KMS-11 (cell line): ENCODE data around the gene FAM163A.
"Not testable (repeated sequence)": the region's sequence is repeated elsewhere in the genome, so short reads cannot be mapped to it uniquely, and the experiment has no call there.

Experiments
- H2AFZ ChIP-seq: fragments of 200-600 bp; sonication (generic); 2 replicates; pipeline ENCODE4 v1.6.1; 2016; ENCODE audit warnings: antibody characterized with exemption, mixed run types, low read depth
- H3K27ac ChIP-seq: fragments of 200-600 bp; sonication (generic); 2 replicates; pipeline ENCODE4 v1.6.1; 2016; ENCODE audit warnings: mild to moderate bottlenecking, mixed run types
- H3K27me3 ChIP-seq: fragments of 200-600 bp; sonication (generic); 2 replicates; pipeline ENCODE4 v1.6.1; 2017; ENCODE audit warnings: mild to moderate bottlenecking, low read depth, mixed run types, moderate library complexity; ENCODE audit not compliant: insufficient read depth
- H3K36me3 ChIP-seq: fragments of 200-600 bp; sonication (generic); 2 replicates; pipeline ENCODE4 v1.6.1; 2017; ENCODE audit warnings: mild to moderate bottlenecking, mixed run types; ENCODE audit not compliant: insufficient read depth
- H3K4me1 ChIP-seq: fragments of 200-600 bp; sonication (generic); 2 replicates; pipeline ENCODE4 v1.6.1; 2016; ENCODE audit warnings: mild to moderate bottlenecking, low read depth, mixed run types; ENCODE audit not compliant: poor library complexity, severe bottlenecking
- H3K4me2 ChIP-seq: fragments of 200-600 bp; sonication (generic); 2 replicates; pipeline ENCODE4 v1.7.0; 2016; ENCODE audit warnings: mild to moderate bottlenecking, mixed run types
- H3K4me3 ChIP-seq: fragments of 200-600 bp; sonication (generic); IDR thresholded peaks from 2 replicates; pipeline ENCODE4 v1.6.1; 2017; ENCODE audit warnings: low read depth, low read length, mixed read lengths; ENCODE audit not compliant: insufficient read depth
- H3K79me2 ChIP-seq: fragments of 200-600 bp; sonication (generic); 2 replicates; pipeline ENCODE4 v1.6.1; 2016; ENCODE audit warnings: low read depth, mixed run types; ENCODE audit not compliant: insufficient read depth
- H3K9ac ChIP-seq: fragments of 200-600 bp; sonication (generic); 2 replicates; pipeline ENCODE4 v1.6.1; 2016; ENCODE audit warnings: mild to moderate bottlenecking, mixed run types
- H4K20me1 ChIP-seq: fragments of 200-600 bp; sonication (generic); 2 replicates; pipeline ENCODE4 v1.6.1; 2016; ENCODE audit warnings: mild to moderate bottlenecking, mixed run types; ENCODE audit not compliant: insufficient read depth
- CTCF ChIP-seq: fragments of 200-600 bp; sonication (generic); conservative IDR thresholded peaks from 2 replicates; pipeline ENCODE4 v1.6.1; 2017; ENCODE audit warnings: low read depth, mild to moderate bottlenecking, antibody characterized with exemption, low read length, moderate library complexity, mixed read lengths

FAM163A gene

DNA sequence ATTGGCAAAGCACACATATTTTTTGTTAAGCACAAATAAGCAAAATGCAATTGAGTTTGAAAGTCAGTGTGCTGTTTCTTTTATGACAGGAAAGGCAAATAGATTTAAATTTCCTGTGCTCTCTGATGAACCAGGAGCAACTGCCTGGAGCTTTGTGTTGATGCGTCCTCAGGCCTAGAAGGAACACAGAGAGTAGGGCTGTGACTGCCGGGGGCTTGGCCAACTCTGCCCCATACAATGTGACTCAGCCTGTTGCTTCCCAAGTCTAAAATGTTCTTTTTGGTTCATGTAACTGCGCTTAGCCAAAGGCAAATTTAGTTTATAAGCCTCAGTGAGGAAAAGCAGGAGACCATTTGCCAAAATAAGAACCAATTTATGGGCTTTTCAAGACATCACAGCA, 97.0 kb downstream of the FAM163A start:
- H3K27ac ChIP-seq: no peak overlapping the region

GRCh38 chr1:179848233-179848632, 105.1 kb downstream of the FAM163A start:
- Histone ChIP-seq H2AFZ (no peak overlapping the region), H3K36me3 (no peaks in the 10 kb centered on the region; the same call in 1 of the 2 replicates), H3K4me2 (no peak overlapping the region), H3K27ac (no peak overlapping the region), H3K4me3 (no peak overlapping the region), H3K9ac (no peak overlapping the region), H3K27me3 (no peaks in the 10 kb centered on the region), H3K79me2 (no peaks in the 10 kb centered on the region), H4K20me1 (no peaks in the 10 kb centered on the region), H3K4me1 (no peaks in the 10 kb centered on the region)
- TF ChIP-seq CTCF: no peak

More for the DNA sequence above, 97.0 kb downstream of the FAM163A start:
- Histone ChIP-seq H3K9ac (no peak overlapping the region), H3K27me3 (no peaks in the 10 kb centered on the region), H3K4me2 (no peak overlapping the region), H2AFZ (no peak overlapping the region), H3K4me1 (no peaks in the 10 kb centered on the region), H4K20me1 (no peaks in the 10 kb centered on the region), H3K36me3 (no peaks in the 10 kb centered on the region), H3K4me3 (no peak overlapping the region), H3K79me2 (no peaks in the 10 kb centered on the region)
- TF ChIP-seq CTCF: no peak

- H3K4me3 ChIP-seq: no peak overlapping the region
- TF ChIP-seq CTCF: no peak
Observed at GRCh38 chr1:179853102-179853501, 110.0 kb downstream of the FAM163A start.

DNA sequence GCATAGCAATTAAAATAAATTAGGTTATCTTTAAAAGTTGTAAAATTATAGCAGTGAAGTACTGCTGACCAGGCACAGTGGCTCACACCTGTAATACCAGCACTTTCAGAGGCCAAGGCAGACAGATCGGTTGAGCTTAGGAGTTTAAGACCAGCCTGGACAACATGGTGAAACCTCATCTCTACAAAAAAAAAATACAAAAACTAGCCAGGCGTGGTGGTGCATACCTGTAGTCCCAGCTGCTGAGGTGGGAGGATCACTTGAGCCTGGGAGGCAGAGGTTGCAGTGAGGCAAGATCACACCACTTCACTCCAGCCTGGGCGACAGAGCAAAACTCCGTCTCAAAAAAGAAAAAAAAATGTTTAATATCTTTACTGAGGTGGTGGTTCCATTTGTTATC, 112.7 kb downstream of the FAM163A start:
- not testable (repeated sequence) for H3K36me3 ChIP-seq

More at GRCh38 chr1:179853102-179853501, 110.0 kb downstream of the FAM163A start:
- Histone ChIP-seq H3K27me3 (no peaks in the 10 kb centered on the region), H3K27ac (no peak overlapping the region), H3K4me1 (no peaks in the 10 kb centered on the region), H3K36me3 (no peaks in the 10 kb centered on the region; the same call in 1 of the 2 replicates), H3K79me2 (no peaks in the 10 kb centered on the region), H2AFZ (no peak overlapping the region), H3K9ac (no peak overlapping the region), H4K20me1 (no peaks in the 10 kb centered on the region), H3K4me2 (no peak overlapping the region)

DNA sequence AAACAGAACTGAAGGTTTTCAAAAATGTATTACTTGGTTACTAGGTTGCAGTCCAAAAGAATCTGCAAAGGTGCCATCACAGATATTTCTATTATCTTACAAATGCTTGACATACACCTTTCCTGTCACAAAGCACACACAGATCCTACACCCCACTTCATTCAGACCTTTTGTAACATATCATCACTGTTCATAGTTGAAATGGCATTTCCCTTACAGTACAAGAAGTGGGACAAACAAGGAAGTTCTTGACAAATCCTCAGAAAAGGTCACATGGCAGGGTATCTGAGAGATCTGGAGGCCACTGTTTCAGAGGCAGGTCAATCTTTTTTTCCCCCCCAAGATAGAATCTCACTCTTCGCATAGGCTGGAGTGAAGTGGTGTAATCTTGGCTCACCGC, 113.2 kb downstream of the FAM163A start:
- H3K4me2 ChIP-seq: no peak overlapping the region
- no peaks in the 10 kb centered on the region for H3K4me1 ChIP-seq
- no peaks in the 10 kb centered on the region for H3K36me3 ChIP-seq
- H2AFZ ChIP-seq: no peak overlapping the region
- TF ChIP-seq CTCF: no peak
- H3K27ac ChIP-seq: no peak overlapping the region
- H3K4me3 ChIP-seq: no peak overlapping the region
- H3K9ac ChIP-seq: no peak overlapping the region
- no peaks in the 10 kb centered on the region for H3K79me2 ChIP-seq
- no peaks in the 10 kb centered on the region for H3K27me3 ChIP-seq
- no peaks in the 10 kb centered on the region for H4K20me1 ChIP-seq

More for the DNA sequence above, 112.7 kb downstream of the FAM163A start:
- not testable (repeated sequence) for H3K4me3 ChIP-seq, H3K9ac ChIP-seq, H3K27ac ChIP-seq, H3K27me3 ChIP-seq, H3K4me1 ChIP-seq, H2AFZ ChIP-seq, H4K20me1 ChIP-seq, H3K79me2 ChIP-seq, H3K4me2 ChIP-seq
